GM21576 (cell line): ENCODE data around the gene GRK5.

Source experiments
- ATAC-seq: cut with Tn5 transposase; IDR thresholded peaks from one replicate; pipeline ENCODE4 v1.9.1; 2021; ENCODE audit warnings: mild to moderate bottlenecking, moderate library complexity; ENCODE audit not compliant: unreplicated experiment

Gene GRK5

GRCh38 chr10:119469325-119469707, 261.9 kb downstream of the GRK5 start:
- ATAC-seq, result no peak

DNA sequence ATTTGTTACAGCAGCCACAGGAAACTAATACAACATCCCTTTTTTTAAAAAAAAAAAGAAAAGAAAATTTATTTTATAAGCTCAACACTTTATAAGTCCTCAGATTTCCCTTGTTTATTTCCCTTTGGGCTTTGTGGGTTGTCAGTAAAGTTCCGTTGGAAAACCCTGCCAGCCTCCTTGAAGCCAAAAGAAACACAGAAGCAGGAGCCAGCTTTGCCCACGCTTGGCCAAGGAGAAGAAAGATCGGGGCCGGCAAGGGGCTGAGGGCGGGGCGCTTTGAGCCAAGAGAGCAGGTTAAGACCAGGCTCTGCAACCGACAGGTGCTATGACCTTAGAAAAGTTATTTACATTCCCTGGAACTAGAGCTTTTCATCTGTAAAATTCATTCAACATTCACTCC, 262.5 kb downstream of the GRK5 start:
- ATAC-seq, result no peak

DNA sequence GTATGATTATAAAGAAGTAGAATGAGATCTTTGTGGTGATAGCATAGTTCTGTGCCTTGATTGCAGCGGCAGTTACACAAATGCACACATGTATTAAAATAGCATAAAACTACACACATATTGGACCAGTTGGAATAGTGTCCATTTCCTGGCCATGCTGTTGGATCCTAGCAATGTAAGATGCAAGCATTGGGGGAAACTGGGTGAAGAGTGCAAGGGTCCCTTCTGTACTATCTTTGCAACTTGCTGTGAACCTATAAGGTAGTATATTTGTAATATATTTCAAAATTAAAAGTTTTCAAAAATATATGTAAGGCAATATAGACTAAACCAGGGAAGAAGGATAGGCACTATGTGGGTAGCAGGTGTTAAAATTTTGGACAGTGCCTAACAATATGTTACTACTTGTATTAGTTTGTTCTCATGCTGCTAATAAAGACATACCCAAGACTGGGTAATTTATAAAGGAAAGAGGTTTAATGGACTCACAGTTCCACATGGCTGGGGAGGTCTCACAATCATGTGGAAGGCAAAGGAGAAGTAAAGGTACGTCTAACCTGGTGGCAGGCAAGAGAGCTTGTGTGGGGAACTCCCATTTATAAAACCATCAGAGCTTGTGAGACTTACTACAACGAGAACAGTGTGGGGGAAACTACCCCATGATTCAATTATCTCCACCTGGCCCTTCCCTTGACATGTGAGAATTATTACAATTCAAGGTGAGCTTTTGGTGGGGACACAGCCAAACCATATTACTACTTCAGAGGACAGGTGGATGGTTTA, 263.7 kb downstream of the GRK5 start:
- no peak for ATAC-seq

DNA sequence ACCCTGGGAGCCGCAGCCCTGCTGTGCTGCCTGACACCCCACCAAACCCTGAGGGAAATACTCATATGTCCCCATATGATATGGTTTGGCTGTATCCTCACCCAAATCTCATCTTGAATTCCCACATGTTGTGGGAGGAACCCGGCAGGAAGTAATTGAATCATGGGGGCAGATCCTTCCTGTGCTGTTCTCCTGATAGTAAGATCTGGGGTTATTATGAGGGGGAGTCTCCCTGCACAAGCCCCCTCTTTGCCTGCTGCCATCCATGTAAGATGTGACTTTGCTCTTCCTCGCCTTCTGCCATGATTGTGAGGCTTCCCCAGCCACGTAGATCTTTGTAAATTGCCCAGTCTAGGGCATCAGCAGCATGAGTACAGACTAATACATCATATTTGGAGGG, 266.4 kb downstream of the GRK5 start:
- ATAC-seq, result no peak

GRCh38 chr10:119474606-119475005, 267.2 kb downstream of the GRK5 start:
- ATAC-seq, result no peak

DNA sequence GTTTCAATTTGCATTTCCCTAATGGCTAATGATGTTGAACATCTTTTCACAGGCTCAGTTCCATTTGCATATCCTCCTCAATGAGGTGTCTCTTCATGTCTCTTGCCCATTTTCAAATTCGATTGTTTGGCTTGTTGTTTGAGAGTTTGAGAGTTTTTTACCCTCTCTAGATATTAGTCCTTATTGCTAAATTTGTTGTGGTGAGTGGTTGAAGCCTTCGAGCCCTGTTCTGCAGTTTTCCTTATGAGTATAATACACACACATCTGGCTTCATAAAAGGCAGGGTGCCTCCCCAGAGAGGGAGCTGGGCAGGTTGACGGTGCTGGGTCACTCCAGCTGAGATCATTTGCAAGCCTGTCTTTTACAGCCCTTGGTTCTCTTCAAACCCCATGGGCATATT, 270.1 kb downstream of the GRK5 start:
- ATAC-seq, result peak; percentile 54

DNA sequence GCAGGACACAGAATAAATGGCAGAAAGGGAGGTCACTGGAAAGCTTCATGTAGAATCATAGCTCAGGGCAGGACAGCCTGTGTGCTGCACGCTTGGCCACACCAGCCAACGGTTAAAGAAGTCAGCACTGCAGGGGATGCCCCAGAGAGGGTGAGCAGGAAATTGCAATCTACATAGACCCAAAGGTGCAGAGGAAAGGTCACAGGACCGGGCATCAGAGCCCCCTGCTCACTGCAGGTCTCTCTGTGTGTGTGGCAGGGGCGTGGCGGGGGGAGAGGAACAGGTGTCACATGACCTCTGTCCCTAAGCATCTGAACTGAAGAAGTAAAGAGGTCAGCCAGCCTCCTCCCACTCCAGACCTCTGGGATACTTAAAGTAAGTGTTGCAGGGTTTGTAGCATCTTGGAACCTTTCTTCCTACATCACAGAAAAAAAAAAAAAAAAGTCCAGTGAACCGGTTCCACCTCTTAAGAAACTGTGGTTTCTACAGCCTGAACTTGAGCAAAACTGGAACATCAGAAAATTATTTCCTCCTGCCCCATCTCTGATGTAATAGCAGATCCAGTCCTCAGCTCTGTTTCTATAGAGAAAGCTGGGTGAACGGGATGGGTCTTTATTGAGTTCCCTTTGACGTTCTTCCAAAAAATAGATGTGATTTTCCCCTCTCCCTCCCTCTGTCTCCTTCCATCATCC, 270.9 kb downstream of the GRK5 start:
- ATAC-seq, result peak; percentile 86

- no peak for ATAC-seq
Measured at GRCh38 chr10:119478811-119479341, 271.5 kb downstream of the GRK5 start.

- no peak for ATAC-seq
Measured at GRCh38 chr10:119479532-119479931, 272.2 kb downstream of the GRK5 start.

DNA sequence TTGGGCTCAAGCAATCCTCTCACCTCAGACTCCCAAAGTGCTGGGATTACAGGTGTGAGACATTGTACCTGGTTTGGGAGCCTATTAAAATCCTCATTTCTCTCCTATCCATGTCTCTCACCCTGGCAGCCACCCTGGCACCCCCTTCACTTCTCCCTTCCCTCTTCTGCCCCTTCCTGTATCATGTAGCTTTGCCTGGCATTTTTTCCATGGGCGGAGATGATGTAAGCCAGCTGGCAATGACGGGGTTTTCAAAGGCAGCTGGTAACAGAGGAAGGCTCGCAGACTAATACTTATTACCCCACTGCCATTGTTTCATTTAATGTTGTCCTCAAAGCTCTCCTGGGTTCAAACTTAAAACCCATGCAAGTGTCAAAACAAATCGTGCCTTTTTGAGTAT, 273.3 kb downstream of the GRK5 start:
- ATAC-seq, result no peak

GRCh38 chr10:119481781-119482426, 274.5 kb downstream of the GRK5 start:
- no peak for ATAC-seq

DNA sequence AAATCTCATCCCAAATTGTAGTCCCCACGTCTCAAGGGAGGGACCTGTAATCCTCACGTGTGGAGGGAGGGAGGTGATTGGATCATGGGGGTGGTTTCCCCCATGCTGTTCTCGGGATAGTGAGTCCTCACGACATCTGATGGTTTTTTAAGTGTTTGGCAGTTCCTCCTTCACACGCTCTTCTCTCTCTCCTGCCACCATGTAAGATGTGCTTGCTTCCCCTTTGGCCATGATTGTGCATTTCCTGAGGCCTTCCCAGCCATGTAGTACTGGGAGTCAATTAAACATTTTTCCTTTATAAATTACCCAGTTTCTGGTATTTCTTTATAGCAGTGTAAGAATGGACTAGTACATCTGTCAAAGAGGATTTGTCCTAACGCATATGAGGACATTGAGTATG, 275.6 kb downstream of the GRK5 start:
- no peak for ATAC-seq

DNA sequence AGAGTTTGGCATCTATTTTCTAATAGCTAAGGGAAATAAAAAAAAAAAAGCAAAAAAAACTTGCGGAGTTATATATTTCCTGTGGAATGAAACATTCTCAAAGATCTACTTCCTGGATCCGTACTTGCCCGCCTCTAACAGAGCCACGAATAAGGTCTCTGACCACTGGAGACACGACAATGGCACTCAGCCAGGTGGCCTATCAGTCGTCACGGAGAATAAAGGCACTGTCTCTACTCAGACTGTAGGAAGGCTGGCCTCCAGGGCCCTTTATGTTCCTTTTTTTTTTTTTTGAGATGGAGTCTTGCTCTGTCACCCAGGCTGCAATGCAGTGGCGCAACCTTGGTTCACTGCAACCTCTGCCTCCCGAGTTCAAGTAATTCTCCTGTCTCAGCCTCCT, 276.5 kb downstream of the GRK5 start:
- ATAC-seq, result no peak

DNA sequence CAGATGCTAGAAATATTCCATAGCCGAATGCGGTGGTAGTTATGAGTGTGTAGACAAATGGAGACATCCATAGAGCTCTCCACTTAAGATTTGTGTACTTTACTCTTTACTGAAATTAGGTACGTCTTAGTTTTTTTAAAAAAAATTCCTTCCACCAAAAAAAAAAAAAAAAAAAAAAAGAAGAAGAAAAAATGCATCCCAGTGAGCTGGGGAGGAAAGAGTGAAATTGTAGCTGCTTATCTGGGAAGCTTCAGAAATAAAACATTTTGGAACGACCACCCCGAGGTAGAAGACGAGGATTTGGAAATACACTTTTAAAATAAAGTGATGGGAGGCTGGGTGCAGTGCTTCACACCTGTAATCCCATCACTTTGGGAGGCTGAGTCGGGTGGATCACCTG, 281.3 kb downstream of the GRK5 start:
- ATAC-seq, result no peak

GRCh38 chr10:119489991-119490326, 282.6 kb downstream of the GRK5 start:
- ATAC-seq, result no peak

GRCh38 chr10:119491966-119492757, 284.8 kb downstream of the GRK5 start:
- no peak for ATAC-seq

DNA sequence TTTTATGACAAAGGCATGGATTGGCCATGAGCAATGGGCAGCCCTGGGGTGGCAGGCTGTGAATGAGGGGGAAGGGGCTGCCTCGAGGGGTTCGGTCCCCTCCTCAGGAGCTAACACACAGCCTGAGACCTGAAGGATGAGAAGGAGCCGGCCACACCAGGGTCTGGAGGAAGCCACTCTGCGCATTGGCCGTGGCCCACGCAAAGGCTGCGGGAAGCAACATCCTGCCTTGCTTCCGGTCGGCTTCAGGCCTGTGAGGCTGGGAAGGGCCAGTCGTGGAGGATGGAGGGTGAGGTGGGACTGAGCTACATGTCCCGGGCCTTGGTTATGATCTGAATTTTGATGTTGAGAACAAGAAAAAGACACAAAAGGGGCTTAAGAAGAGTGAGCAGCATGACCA, 285.8 kb downstream of the GRK5 start:
- ATAC-seq, result no peak

DNA sequence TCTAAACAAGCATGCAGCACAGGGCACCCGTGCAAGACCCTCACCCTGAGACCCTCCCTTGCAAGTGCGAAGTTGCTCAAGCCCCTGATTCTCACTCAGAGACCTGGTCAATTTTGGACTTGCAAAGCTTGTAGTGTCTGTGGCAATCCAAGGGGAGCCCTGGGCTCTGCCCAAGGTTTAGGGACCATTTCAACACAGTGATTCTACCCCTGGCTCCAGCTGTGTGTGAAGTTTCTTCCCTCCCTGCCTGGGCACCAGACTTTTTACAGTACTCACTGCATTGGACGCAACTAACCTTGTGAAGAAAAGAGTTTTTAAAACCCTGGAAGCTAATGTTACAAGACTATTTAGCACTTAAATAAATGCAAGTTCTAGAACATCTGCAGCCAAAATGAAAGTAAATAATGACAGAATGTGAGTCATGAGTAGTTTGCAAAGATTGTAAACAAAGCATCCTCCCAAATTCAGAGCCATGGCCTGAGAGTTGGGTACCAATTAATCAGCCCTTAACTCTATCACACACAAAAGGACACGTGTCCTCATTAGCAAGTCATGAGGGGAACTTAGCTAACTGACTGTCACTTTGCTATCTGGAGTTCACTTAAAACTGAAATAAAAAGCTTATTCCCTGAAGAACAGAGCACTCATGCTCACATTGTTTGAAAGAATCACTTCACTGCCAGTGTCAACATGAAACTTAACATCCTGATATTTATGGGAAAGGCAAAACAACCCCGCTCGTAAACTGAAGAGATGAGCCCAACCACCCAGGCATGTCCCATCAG, 287.1 kb downstream of the GRK5 start:
- ATAC-seq, result no peak

- ATAC-seq, result no peak
Measured at GRCh38 chr10:119495021-119495505, 287.7 kb downstream of the GRK5 start.

DNA sequence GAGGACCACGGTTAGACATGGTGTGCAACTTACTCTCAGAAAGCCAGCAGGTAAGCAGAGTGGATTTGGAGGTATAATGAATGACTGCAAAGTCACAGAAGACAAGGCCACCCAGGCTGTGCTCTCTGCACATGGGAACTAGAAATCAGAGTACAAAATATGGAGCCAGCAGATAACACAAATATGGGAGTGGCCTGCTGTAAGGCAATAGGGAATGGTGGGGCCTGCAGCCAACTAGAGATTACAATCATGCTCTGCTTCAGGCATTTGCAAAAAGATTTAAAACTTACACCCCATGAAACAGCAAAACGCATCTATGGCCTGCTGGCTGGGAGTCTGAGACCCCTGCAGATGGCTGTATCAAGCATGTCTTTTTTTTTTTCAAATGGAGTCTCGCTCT, 288.2 kb downstream of the GRK5 start:
- no peak for ATAC-seq
